ENCODE measurements around the gene PDYN. TPM values are rescaled to one million over a fixed set of nuclear protein-coding genes. Genes with fewer than 3 reads are reported as not detected.
A peak's percentile ranks its signal among the peaks of the same experiment; 100 is the strongest.

The PDYN gene
- total RNA-seq, 1 donor from 2014 or later: not detected

DNA sequence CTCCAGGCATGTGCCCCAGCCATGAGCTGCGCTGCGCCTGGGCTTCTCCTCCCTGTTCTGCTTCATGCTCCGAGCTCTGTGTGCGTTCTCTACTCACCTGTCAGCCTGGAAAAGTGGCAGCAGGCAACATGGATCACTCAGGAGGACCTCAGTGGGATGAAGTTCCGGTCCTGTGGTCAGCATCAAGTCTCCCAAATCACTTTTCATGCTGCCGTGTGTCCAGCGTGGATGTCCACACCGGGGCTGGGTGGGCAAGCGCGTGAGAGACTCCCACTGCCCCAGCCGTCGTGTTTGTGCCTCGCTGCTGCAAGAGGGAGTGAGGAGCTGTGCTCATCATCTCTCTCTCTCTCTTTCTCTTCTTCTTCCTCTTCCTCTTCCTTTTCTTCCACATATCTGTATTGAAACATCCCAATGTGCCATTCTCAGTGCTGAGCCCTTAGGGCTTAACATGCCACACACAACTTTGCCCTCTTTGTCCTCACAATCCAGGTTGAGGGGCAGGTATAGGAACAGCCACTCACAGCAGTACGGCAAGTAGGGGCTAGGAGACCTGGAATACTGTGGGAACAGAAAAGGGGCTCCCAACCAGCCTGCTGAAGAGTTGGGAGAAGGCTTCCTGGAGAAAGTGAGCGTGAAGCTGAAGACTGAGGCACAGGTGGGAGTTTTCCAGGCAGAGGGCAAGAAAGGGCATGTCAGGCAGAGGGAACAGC, 3.8 kb upstream of the PDYN start:
- DNase-seq: no peak
- no peak for ATAC-seq
- intact Hi-C loops (cut with micrococcal nuclease): no loop called here

DNA sequence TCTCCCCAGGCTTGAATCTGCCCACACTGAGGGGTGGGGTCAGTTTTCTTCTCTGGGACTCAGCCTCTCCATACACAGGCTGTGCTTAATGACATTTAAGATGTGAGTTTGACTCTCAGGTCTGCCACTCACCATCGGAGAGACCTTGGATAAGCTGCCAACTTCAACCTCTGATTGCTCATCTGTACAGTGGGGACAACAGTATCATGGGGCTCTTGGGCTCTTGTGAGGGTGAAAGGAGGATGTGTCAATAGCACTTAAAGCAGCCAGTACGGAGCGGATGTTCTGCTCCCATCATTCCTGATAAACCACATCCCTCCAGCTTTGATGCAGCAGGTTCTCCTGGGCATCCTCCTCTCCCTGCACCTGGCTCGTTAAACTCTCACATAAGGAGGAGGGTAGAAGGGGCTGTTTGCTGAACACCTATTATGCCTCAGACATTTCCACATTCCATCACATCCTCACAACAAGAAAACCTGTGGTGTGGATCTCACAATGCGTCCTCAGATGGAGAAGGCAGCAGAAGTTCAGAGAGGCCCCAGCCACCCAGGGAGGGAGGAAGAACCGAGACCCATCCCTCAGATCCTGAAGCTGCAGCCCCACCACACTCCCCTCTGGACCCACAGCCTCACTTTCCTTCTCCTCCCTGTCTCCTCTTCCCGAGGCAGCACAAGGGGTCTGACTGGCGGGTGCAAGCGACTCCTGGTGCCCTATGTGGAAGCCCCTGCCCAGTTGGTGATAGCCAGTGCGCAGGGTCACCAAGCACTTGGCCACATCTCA, 1.9 kb upstream of the PDYN start:
- intact Hi-C loops (cut with micrococcal nuclease): no loop called here
- ATAC-seq: no peak
- DNase-seq: no peak

DNA sequence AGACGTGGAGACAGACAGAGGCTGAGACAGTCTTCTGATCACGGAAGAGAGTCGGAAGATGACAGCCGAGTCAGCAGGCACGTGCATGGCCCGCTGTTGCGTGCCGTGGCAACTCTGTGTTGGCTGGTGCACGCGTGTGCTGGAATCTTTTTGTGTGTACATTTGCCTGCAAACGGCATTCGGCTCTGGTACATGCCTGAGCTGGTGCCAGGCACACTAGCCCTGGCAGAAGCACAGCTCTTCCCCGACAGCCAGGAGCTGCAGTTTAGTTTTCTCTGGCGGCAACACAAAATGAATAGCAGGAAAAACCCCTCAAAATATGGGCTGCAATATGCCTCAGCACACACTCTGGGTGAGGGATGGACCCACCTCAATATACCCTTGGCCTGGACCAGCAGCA, 769 bp upstream of the PDYN start:
- DNase-seq (no peak), ATAC-seq (no peak)
- intact Hi-C loops (cut with micrococcal nuclease): no loop called here

- DNase-seq: no peak
Measured at GRCh38 chr20:1992359-1993110, 1.3 kb downstream of the PDYN start.

GRCh38 chr20:1987826-1988225, 6.0 kb downstream of the PDYN start:
- ATAC-seq: no peak
- intact Hi-C loops (cut with micrococcal nuclease): no loop called here
- no peak for DNase-seq

More at GRCh38 chr20:1992359-1993110, 1.3 kb downstream of the PDYN start:
- ATAC-seq: no peak
- intact Hi-C loops (cut with micrococcal nuclease): no loop called here

DNA sequence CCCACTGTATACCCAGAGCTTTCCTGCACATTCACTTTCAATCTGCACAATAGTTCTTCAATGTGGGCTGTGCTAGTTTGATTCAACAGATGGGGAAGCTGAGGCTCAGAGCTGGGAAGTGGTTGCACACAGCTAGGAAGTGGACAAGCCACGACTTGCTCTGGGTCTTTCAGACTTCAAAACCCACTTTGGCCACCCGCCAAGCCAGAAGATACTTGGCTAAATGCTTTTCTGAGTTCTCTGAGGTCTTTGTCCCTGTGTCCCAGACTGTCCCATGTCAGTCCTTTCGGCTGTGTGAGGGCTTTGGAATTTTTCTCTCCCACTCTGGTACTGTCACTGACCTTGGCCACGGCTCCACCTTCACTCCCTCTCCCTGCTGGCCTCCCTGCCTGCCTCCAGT, 10.6 kb downstream of the PDYN start:
- ATAC-seq: no peak
- intact Hi-C loops (cut with micrococcal nuclease): no loop called here
- peak; percentile 34 for DNase-seq

GRCh38 chr20:1982686-1983085, 11.2 kb downstream of the PDYN start:
- no peak for DNase-seq
- ATAC-seq: no peak
- intact Hi-C loops (cut with micrococcal nuclease): no loop called here

DNA sequence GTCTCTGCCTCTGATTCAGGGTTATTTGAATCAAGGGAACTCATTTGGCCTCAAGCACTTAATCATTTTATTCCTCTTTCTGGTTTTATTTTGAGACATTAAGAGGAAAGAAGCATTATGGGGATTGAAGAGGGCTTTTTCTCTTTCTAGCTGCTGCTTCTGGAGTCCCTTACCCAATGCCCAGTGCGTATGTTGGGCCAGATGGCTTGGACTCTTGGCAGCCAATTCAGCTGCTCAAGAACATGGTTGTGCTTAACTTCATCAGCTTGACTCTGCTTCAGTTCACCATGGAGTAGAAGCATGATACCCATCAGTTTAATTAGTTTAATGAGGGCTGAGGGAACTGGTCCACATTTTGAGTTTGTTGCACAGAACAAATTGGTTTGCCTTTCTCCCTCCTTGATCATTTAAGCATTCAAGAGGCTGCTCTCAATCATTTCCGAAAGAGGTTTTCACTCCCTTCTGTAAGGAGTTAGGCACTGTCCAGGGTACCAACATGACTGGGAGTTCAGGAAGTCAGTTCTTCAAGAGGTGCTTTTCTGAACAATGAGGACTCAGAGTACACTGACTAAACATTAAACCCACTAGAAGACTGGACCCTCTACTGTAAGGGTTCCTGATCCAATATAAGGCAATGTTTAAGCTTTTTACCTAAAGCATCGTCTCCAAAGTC, 14.6 kb downstream of the PDYN start:
- intact Hi-C loops (cut with micrococcal nuclease): no loop called here
- DNase-seq (no peak), ATAC-seq (no peak)

- no peak for ATAC-seq
- no peak for DNase-seq
- intact Hi-C loops (cut with micrococcal nuclease): no loop called here
Measured at GRCh38 chr20:1975291-1975690, 18.6 kb downstream of the PDYN start.

GRCh38 chr20:1973601-1974440, 20.0 kb downstream of the PDYN start:
- intact Hi-C loops (cut with micrococcal nuclease): no loop called here
- no peak for DNase-seq
- ATAC-seq: no peak

DNA sequence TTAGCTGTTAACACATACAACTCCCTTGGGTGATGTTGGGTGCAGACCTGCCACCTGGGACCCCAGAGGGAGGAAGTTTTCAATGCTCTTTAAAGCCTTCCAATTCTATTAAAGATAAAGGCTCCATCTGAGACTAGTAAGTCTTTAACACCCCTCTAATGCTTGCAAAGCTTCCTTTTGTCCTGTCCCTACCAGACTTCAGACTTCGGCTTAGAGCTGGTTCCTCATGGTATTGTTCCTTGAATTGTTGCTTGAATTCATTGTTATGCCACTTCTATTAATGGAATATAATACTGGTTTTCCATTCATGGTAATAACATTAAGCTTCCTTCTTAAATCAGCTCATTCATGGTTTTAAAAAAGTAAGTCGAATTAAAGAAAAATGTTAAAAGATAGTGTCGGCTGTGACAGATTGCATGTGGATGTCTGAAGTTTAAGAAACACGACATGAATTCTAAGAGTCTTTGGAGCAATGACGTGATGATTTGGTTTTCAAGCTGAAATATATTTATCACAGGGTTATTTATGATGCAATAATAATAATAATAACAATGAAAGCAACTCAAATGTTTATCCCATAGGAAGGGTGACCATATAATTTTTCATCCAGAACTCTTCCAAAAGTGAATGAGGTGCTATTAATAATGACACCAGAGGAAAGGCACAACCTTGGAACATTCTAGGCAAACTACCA, 21.8 kb downstream of the PDYN start:
- ATAC-seq (no peak), DNase-seq (no peak)
- intact Hi-C loops (cut with micrococcal nuclease): no loop called here

DNA sequence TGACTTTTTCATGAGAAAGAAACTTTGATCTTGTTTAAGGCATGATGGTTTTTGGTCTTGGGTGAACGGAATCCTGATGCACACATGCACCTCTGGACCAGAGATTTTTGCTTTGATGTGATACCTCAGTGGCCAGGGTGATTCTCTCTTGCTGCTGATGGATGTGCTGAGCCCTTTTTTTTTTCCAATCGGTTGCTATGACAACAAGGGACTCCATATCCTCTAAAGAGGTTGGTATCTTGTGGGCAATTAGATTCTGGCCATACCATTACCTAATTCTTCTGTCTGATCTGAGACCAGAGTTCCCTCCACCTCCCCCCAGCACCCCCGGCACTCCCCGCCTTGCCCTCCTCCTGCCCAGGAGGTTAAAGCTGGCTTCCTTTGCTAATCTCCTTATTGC, 24.9 kb downstream of the PDYN start:
- intact Hi-C loops (cut with micrococcal nuclease): loop anchor here (10.0 kb wide), 2 partner anchors 206 to 486 kb away; no protein-coding TSS in a partner anchor
- no peak for DNase-seq
- ATAC-seq: no peak

DNA sequence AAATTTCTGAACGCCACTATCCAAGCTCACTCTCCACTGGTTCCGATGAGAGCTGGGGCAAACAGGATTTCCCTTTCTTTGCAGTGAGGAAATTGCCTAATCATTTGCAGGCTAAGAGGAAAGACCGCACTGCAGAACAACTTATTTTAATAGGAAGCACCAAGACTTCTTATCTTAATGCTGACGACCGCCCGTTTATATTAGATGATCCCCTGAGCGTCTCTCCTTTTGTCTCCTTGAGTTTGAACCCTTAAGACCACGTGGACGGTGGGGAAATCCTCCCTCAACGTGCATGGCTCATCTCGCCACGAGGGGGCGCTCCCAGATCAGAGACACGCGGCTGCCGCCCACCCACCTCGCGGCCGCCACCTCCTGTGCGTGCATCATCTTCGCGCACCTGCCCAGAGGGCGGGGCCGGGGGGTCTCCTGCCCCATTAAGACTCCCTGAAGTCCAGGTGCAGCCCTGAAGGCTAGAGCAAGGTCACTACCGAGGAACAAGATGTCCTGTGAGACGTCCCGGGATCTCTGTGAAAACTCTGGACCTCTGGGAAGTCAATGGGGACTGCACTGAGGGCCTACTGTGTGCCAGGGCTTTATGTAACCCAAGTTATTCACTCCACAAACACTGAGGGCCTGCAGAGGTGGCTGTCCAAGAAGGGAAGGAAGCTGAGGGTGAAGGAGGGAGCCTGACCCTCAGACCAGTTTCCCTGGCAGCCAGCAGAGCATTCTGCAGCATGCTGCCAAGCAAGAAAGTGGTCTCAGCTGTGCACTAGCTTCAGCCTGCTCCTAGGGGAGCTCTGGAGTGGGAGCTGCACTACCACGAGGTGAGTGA, 28.1 kb downstream of the PDYN start:
- DNase-seq: peak; percentile 85
- intact Hi-C loops (cut with micrococcal nuclease): loop anchor here (10.0 kb wide), 2 partner anchors 209 to 489 kb away; no protein-coding TSS in a partner anchor
- peak; percentile 90 for ATAC-seq

DNA sequence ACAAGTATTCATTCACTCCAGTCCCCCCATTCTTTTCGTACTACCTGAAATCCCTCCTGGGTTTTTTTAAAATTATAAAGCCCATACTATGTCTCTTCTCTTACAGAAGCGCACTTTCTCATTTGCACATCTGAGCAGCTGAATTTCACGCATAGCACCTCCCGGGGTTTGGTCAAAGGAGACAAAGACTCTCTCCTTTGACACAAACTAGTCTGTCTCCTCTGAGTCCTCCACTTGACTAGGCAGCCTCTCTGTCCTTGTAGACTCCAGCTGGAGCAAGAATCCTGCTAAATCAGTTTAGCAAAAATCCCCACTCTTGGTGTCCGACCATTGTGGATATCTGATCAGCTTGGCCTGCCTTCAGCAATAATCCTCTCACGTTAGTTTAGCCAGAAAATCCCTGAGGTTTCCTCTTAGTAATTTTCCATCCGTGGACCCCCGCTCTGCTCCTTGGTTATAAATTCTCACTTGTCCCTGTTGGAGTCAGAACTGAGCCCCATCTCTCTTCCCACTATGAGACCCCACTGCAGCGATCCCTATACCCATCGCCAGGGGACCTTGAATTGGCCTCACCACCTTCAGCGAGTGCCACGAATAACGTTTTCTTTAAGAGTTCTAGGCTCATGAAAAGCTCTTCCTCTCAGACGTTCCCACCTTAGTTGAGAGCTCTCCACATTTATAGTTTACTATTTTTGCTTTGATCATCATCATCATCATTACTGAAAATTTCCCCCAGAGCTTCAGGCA, 29.0 kb downstream of the PDYN start:
- intact Hi-C loops (cut with micrococcal nuclease): loop anchor here (10.0 kb wide), 2 partner anchors 210 to 490 kb away; no protein-coding TSS in a partner anchor
- no peak for ATAC-seq
- DNase-seq: no peak

- DNase-seq (no peak), ATAC-seq (no peak)
- intact Hi-C loops (cut with micrococcal nuclease): loop anchor here (10.0 kb wide), 2 partner anchors 211 to 491 kb away; no protein-coding TSS in a partner anchor
Measured at GRCh38 chr20:1964061-1964460, 29.8 kb downstream of the PDYN start.

DNA sequence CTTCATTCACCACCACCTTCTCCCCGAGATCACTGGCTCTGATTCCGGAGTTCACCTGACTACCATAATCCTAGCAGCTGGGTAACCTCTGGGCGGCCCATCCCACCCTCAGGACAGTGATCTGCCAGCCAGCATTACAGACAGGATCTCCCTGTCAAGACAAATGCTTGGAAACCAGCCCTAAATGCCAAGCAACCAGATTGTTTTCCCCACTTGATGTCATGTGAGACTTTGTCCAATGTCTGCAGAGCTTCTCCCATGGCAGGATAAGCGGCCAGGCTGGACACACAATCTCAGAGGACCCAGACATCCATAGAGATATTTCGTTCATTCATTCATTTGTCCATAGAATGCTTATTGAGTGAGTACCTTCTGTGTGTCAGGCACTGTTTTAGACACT, 32.5 kb downstream of the PDYN start:
- intact Hi-C loops (cut with micrococcal nuclease): loop anchor here (10.0 kb wide), 2 partner anchors 213 to 493 kb away; no protein-coding TSS in a partner anchor
- DNase-seq: no peak
- no peak for ATAC-seq
